CD8-positive, alpha-beta memory T cell (primary cell): ENCODE data around the gene AGRP. TPM values are rescaled to one million over a fixed set of nuclear protein-coding genes. Genes with fewer than 3 reads are reported as not detected.
A peak's percentile ranks its signal among the peaks of the same experiment; 100 is the strongest.

ENCODE experiments used
- CTCF ChIA-PET: fragments of 350-600 bp; sonication (Branson Sonifier 250); formaldehyde crosslinking; loops from one replicate; lab custom pipeline; 2021; ENCODE audit warnings: antibody characterized with exemption; lab: Charles Lee
- POLR2A ChIA-PET: fragments of 350-600 bp; sonication (Branson Sonifier 250); formaldehyde crosslinking; loops from one replicate; lab custom pipeline; 2021; ENCODE audit warnings: antibody characterized with exemption; lab: Charles Lee
- DNase-seq, 5 donors: peaks; one replicate each; pipeline versions ENCODE4 v3.0.0 to v3.0.0-alpha.2; 2020 to 2022; ENCODE audit warnings: mixed read lengths in 1 of 5
- H3K27ac ChIP-seq: one replicate; pipeline ENCODE4 v1.7.0; 2013; ENCODE audit warnings: low read depth, mild to moderate bottlenecking, low read length, moderate library complexity
- H3K27me3 ChIP-seq: 2 replicates; pipeline ENCODE4 v1.7.0; 2013; ENCODE audit warnings: low read length, mild to moderate bottlenecking; ENCODE audit not compliant: insufficient read depth, poor library complexity, severe bottlenecking
- H3K36me3 ChIP-seq: 2 replicates; pipeline ENCODE4 v1.7.0; 2013; ENCODE audit warnings: mild to moderate bottlenecking, low read length, moderate library complexity; ENCODE audit not compliant: insufficient read depth
- H3K4me1 ChIP-seq: 2 replicates; pipeline ENCODE4 v1.7.0; 2013; ENCODE audit warnings: mild to moderate bottlenecking, low read length, moderate library complexity; ENCODE audit not compliant: insufficient read depth
- H3K4me3 ChIP-seq: 2 replicates; pipeline ENCODE4 v1.7.0; 2013; ENCODE audit warnings: mild to moderate bottlenecking, low read length
- H3K9me3 ChIP-seq: 2 replicates; pipeline ENCODE4 v1.7.0; 2013; ENCODE audit warnings: mild to moderate bottlenecking, low read length
- H3K27ac Mint-ChIP-seq, 8 donors: one replicate each; pipeline ENCODE4 v1.8.0; 2020 to 2021; ENCODE audit warnings: mixed read lengths in 8 of 8, mild to moderate bottlenecking in 6 of 8, inconsistent platforms in 3 of 8, moderate library complexity in 3 of 8
- H3K27me3 Mint-ChIP-seq, 2 donors: one replicate each; pipeline ENCODE4 v1.8.0; 2020 to 2021; ENCODE audit warnings: mixed read lengths in 2 of 2, mild to moderate bottlenecking in 1 of 2, moderate library complexity in 1 of 2
- H3K36me3 Mint-ChIP-seq, 3 donors: one replicate each; pipeline ENCODE4 v1.8.0; 2020 to 2021; ENCODE audit warnings: mixed read lengths in 3 of 3, inconsistent platforms in 1 of 3, mild to moderate bottlenecking in 1 of 3
- H3K4me1 Mint-ChIP-seq, 3 donors: one replicate each; pipeline ENCODE4 v1.8.0; 2020 to 2021; ENCODE audit warnings: mixed read lengths in 3 of 3, inconsistent platforms in 1 of 3, mild to moderate bottlenecking in 1 of 3
- H3K4me3 Mint-ChIP-seq, 7 donors: one replicate each; pipeline ENCODE4 v1.8.0; 2020 to 2021; ENCODE audit warnings: mixed read lengths in 7 of 7, mild to moderate bottlenecking in 6 of 7, moderate library complexity in 4 of 7, inconsistent platforms in 2 of 7
- H3K9me3 Mint-ChIP-seq, 5 donors: one replicate each; pipeline ENCODE4 v1.8.0; 2020 to 2022; ENCODE audit warnings: mixed read lengths in 5 of 5, mild to moderate bottlenecking in 3 of 5, moderate library complexity in 2 of 5, inconsistent platforms in 1 of 5
- polyA plus RNA-seq: library from polyadenylated mRNA; unstranded; fragments of 300-500 nt; fragmentation: Illumina TruSeq; gene quantifications from one replicate; pipeline ENCODE4 v1.2.3, GENCODE V29; 2021
- total RNA-seq, 2 experiments: library from RNA; stranded (reverse); gene quantifications; one replicate each; pipeline ENCODE4 v1.2.3, GENCODE V29; 2021

The AGRP gene
- total RNA-seq (not detected), polyA plus RNA-seq (not detected)

GRCh38 chr16:67483150-67483549 is at the start of gene AGRP:
Gene AGRP, minus strand, starts transcription at chr16:67483547. Its CDS starts 149 bp downstream, at chr16:67483398.
- H3K27me3 ChIP-seq: no peaks in the 10 kb centered on the region
- peaks cover 17% of the 10 kb centered on the region for H3K36me3 ChIP-seq
- H3K4me1 Mint-ChIP-seq: peaks cover 30 to 52% (median 30%) of the 10 kb centered on the region in 3 donors
- no peak for DNase-seq
- peak within 1 kb of the TSS; percentile 71 to 99 (median 99) for H3K27ac Mint-ChIP-seq
- H3K27me3 Mint-ChIP-seq: peaks cover 0 to 2% of the 10 kb centered on the region in 2 donors
- H3K4me1 ChIP-seq: peaks cover 28% of the 10 kb centered on the region
- ChIA-PET CTCF (interaction anchor here (0.8 to 6.3 kb wide), 5 partner anchors 8 to 81 kb away, joined by 3 to 94 read pairs (median 7); no protein-coding TSS in a partner anchor), POLR2A (no interaction called here)
- H3K9me3 ChIP-seq: no peaks in the 10 kb centered on the region
- peak within 1 kb of the TSS; percentile 96 to 100 (median 100) for H3K4me3 Mint-ChIP-seq
- H3K4me3 ChIP-seq: peak within 1 kb of the TSS; percentile 83
- peaks cover 0 to 42% (median 0%) of the 10 kb centered on the region in 3 donors for H3K36me3 Mint-ChIP-seq
- peak within 1 kb of the TSS; percentile 98 for H3K27ac ChIP-seq
- no peaks in the 10 kb centered on the region for H3K9me3 Mint-ChIP-seq

GRCh38 chr16:67531247-67531646 is 47.9 kb upstream of the AGRP start:
- ChIA-PET POLR2A (no interaction called here), CTCF (interaction anchor here (1.0 to 13.7 kb wide), 3 partner anchors 10 to 285 kb away, joined by 3 to 125 read pairs (median 8); partner anchors contain the start of gene CARMIL2)
- no peaks in the 10 kb centered on the region for H3K36me3 Mint-ChIP-seq
- peaks cover 18 to 34% of the 10 kb centered on the region in 2 donors for H3K27me3 Mint-ChIP-seq
- no peak overlapping the region for H3K4me3 ChIP-seq
- H3K4me3 Mint-ChIP-seq: peak overlapping the region in 3 of 7 donors; percentile 25 to 53 (median 46)
- H3K27ac Mint-ChIP-seq: peak overlapping the region in 1 of 8 donors; percentile 24
- DNase-seq: no peak
- peaks cover 15% of the 10 kb centered on the region for H3K27me3 ChIP-seq
- no peaks in the 10 kb centered on the region for H3K9me3 Mint-ChIP-seq
- peaks cover 31% of the 10 kb centered on the region for H3K4me1 ChIP-seq
- no peaks in the 10 kb centered on the region for H3K36me3 ChIP-seq
- H3K9me3 ChIP-seq: no peaks in the 10 kb centered on the region
- H3K4me1 Mint-ChIP-seq: peaks cover 14 to 28% (median 22%) of the 10 kb centered on the region in 3 donors
- no peak overlapping the region for H3K27ac ChIP-seq

- peaks cover 18 to 37% of the 10 kb centered on the region in 2 donors for H3K27me3 Mint-ChIP-seq
- ChIA-PET POLR2A (interaction anchor here (1.0 kb wide), 1 partner anchor 17 kb away, joined by 3 read pairs; no protein-coding TSS in a partner anchor), CTCF (interaction anchor here (1.0 to 13.7 kb wide), 5 partner anchors 9 to 286 kb away, joined by 3 to 125 read pairs (median 4); partner anchors contain the start of genes ATP6V0D1 and CARMIL2)
- H3K27ac Mint-ChIP-seq: peak overlapping the region in 4 of 8 donors; percentile 22 to 82 (median 42)
- H3K4me1 Mint-ChIP-seq: peaks cover 14 to 24% (median 19%) of the 10 kb centered on the region in 3 donors
- peaks cover 31% of the 10 kb centered on the region for H3K4me1 ChIP-seq
- H3K4me3 ChIP-seq: peak overlapping the region; percentile 25
- peak overlapping the region; percentile 38 for H3K27ac ChIP-seq
- H3K27me3 ChIP-seq: peaks cover 15% of the 10 kb centered on the region
- peak in 2 of 5 donors; percentile 24 to 64 for DNase-seq
- H3K36me3 Mint-ChIP-seq: no peaks in the 10 kb centered on the region
- H3K36me3 ChIP-seq: no peaks in the 10 kb centered on the region
- no peaks in the 10 kb centered on the region for H3K9me3 ChIP-seq
- H3K4me3 Mint-ChIP-seq: peak overlapping the region; percentile 70 to 84 (median 80)
- no peaks in the 10 kb centered on the region for H3K9me3 Mint-ChIP-seq
These were observed 46.9 kb upstream of the AGRP start for GRCh38 chr16:67530013-67530939.

- Histone ChIP-seq H3K27me3 (peaks cover 15% of the 10 kb centered on the region), H3K36me3 (no peaks in the 10 kb centered on the region), H3K27ac (peak overlapping the region; percentile 38), H3K4me3 (peak overlapping the region; percentile 25), H3K9me3 (no peaks in the 10 kb centered on the region), H3K4me1 (peaks cover 31% of the 10 kb centered on the region)
- Mint-ChIP-seq H3K4me1 (peaks cover 14 to 22% (median 19%) of the 10 kb centered on the region in 3 donors), H3K27me3 (peaks cover 18 to 37% of the 10 kb centered on the region in 2 donors), H3K9me3 (no peaks in the 10 kb centered on the region), H3K4me3 (peak overlapping the region; percentile 70 to 84 (median 80)), H3K36me3 (no peaks in the 10 kb centered on the region), H3K27ac (peak overlapping the region in 2 of 8 donors; percentile 52 to 82)
- ChIA-PET POLR2A (interaction anchor here (0.6 to 1.0 kb wide), 2 partner anchors 10 to 18 kb away, joined by 3 read pairs; no protein-coding TSS in a partner anchor), CTCF (interaction anchor here (0.8 to 13.7 kb wide), 5 partner anchors 8 to 116 kb away, joined by 3 to 125 read pairs (median 3); partner anchors contain the start of genes ATP6V0D1 and CARMIL2)
- DNase-seq: no peak
These were observed 46.2 kb upstream of the AGRP start for GRCh38 chr16:67529582-67530012.

- peak overlapping the region in 6 of 7 donors; percentile 70 to 84 (median 80) for H3K4me3 Mint-ChIP-seq
- H3K9me3 Mint-ChIP-seq: no peaks in the 10 kb centered on the region
- Histone ChIP-seq H3K27me3 (peaks cover 15% of the 10 kb centered on the region), H3K4me1 (peaks cover 31% of the 10 kb centered on the region), H3K27ac (peak overlapping the region; percentile 38), H3K36me3 (no peaks in the 10 kb centered on the region), H3K4me3 (peak overlapping the region; percentile 25), H3K9me3 (no peaks in the 10 kb centered on the region)
- peaks cover 14 to 22% (median 19%) of the 10 kb centered on the region in 3 donors for H3K4me1 Mint-ChIP-seq
- peaks cover 18 to 37% of the 10 kb centered on the region in 2 donors for H3K27me3 Mint-ChIP-seq
- no peak overlapping the region for H3K27ac Mint-ChIP-seq
- no peaks in the 10 kb centered on the region for H3K36me3 Mint-ChIP-seq
- CTCF ChIA-PET: interaction anchor here (0.8 to 13.7 kb wide), 5 partner anchors 8 to 116 kb away, joined by 3 to 125 read pairs (median 3); partner anchors contain the start of genes ATP6V0D1 and CARMIL2
- POLR2A ChIA-PET: interaction anchor here (0.6 to 1.5 kb wide), 3 partner anchors 9 to 33 kb away, joined by 3 to 10 read pairs (median 3); partner anchors contain the start of gene CTCF
- no peak for DNase-seq
These were observed 45.7 kb upstream of the AGRP start for GRCh38 chr16:67528870-67529581.

GRCh38 chr16:67528222-67528869 is 45.0 kb upstream of the AGRP start, which contains the start of gene RIPOR1:
Gene RIPOR1, plus strand, starts transcription at chr16:67528829. Its CDS starts 9,618 bp downstream, at chr16:67538447.
- H3K4me3 Mint-ChIP-seq: peak within 1 kb of the TSS; percentile 70 to 84 (median 80)
- peaks cover 31% of the 10 kb centered on the region for H3K4me1 ChIP-seq
- peaks cover 15% of the 10 kb centered on the region for H3K27me3 ChIP-seq
- peak in 4 of 5 donors; percentile 24 to 66 (median 36) for DNase-seq
- POLR2A ChIA-PET: interaction anchor here (1.2 to 1.5 kb wide), 2 partner anchors 9 to 34 kb away, joined by 3 to 10 read pairs; partner anchors contain the start of gene CTCF
- no peaks in the 10 kb centered on the region for H3K36me3 ChIP-seq
- no peaks in the 10 kb centered on the region for H3K9me3 Mint-ChIP-seq
- H3K27ac Mint-ChIP-seq: peak within 1 kb of the TSS in 1 of 8 donors; percentile 52
- H3K36me3 Mint-ChIP-seq: no peaks in the 10 kb centered on the region
- peak within 1 kb of the TSS; percentile 25 for H3K4me3 ChIP-seq
- peaks cover 18 to 37% of the 10 kb centered on the region in 2 donors for H3K27me3 Mint-ChIP-seq
- no peaks in the 10 kb centered on the region for H3K9me3 ChIP-seq
- CTCF ChIA-PET: interaction anchor here (1.4 to 13.7 kb wide), 3 partner anchors 7 to 117 kb away, joined by 3 to 125 read pairs (median 3); partner anchors contain the start of gene CARMIL2
- peak within 1 kb of the TSS; percentile 38 for H3K27ac ChIP-seq
- peaks cover 14 to 22% (median 19%) of the 10 kb centered on the region in 3 donors for H3K4me1 Mint-ChIP-seq
